NAMALWA (cell line): ENCODE results near the gene NEGR1.

ENCODE experiments used
- DNase-seq: peaks from one replicate; pipeline ENCODE4 v3.0.0-alpha.2; 2015; ENCODE audit warnings: low spot score

Gene NEGR1

DNA sequence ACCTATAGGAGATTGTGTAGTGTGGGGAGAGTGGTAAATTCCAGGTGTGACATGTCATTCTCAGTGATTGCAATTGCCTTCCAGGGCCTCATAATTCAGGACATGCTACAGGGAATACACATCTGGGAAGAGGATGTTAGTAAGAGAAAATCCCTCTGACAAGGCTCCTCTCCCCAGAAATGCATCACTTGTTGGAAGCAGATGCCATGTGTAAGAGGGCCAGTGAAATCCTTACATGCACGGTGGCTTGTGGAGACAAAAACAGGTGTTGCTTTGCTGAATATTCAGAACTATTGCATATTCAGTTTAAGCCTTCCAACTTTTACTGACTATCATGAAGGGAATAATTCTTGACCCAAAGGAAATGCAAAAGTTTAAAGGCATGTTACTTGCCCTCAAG lies 503.4 kb downstream of the NEGR1 start:
- no peak for DNase-seq

DNA sequence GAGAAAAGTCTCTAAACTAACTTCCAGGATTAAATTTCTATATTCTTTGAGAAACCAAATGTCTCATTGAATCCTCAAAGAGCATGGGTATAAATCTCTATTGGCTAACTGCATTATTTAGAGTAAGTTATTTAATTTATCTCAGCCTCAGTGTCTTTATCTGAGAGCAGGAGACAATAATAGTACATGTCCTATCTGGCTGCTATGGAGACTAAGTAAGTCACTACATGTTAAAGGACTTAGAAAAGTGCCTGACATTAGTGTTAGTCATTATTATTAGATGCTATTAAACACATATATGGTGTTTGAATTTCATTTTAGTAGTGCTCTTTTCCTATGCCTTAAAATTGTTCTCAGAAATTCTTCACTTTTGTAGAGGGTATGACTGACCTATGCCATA lies 505.2 kb downstream of the NEGR1 start:
- no peak for DNase-seq

DNA sequence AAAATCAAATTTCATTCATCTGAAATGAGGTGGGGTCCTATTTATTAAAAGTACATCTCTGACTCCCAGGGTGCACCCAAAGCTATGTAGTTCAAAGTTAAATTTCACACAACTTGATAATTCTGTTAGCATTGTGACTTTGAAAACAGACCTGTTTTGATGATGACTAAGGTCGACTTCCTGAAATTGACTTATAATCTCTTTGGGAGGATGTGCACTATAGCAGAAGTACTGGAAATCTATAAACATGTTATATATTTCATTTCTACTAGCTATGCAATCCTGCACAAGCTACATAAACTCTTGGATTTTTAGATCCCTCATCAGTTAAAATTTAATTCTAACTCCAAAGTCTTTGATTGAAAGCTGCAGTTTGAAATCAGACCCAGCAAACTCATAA lies 507.6 kb downstream of the NEGR1 start:
- no peak for DNase-seq

DNA sequence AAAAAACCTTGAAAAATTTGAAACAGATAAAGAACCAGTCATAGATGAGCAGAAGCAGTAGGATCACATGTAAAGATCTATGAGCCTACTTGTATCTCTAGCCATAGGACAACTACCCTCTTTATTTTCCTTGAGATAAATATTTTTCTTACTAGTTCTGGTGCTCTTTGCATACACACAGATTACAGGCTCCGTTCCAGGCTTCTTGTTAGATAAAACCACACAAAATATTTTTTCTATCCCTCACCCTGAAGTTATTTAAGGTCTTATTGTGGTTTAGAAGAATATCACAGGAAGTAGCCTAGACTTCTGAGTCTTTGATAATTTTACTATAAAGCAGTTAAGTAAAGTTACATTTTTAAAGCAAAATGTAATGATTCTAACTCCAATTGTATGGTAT lies 512.2 kb downstream of the NEGR1 start:
- no peak for DNase-seq

DNA sequence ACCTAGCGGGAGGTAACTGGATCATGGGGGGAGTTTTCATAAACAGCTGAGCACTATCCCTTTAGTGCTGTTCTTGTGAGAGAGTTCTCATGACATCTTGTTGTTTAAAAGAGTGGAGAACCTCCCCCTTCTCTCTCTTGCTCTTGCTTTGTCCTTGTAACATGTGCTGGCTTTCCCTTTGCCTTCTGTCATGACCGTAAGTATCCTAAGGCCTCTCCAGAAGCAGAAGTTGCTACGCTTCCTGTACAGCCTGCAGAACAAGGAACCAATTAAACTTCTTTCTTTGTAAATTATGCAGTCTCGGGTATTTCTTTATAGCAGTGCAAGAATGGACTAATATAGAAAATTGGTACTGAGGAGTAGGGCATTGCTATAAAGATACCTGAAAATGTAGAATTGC lies 515.6 kb downstream of the NEGR1 start:
- DNase-seq = no peak

DNA sequence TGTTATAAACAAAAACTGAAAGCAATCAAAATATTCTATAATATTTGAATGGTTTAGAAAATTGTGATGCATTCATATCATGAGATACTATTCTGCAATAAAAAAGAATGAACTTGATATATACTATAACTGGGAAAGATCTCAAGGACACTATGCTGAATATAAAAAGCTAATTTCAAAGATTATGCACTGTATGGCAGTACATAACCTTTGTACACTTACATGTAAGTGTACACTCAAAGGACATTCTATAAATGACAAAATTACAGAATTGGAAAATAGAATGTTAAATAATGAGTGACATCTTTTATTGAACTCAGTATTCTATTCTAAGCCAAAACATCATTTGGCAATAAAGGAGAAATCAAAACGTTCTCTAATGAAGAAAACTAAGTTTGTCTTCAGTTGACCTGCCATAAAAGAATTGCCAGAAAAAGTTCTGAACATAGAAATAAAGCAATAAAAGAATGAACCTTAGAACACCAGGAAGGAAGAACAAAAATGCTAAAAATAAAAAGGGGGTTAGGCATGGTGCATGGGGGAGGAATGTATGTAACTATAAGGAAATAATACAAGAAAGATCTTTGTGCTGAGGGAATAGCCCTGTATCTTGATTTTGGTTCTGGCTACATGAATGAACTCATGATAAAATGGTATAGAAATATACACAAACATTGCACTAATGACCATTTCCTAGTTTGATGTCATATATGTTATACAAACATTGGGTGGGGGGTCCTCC lies 519.7 kb downstream of the NEGR1 start:
- no peak for DNase-seq

DNA sequence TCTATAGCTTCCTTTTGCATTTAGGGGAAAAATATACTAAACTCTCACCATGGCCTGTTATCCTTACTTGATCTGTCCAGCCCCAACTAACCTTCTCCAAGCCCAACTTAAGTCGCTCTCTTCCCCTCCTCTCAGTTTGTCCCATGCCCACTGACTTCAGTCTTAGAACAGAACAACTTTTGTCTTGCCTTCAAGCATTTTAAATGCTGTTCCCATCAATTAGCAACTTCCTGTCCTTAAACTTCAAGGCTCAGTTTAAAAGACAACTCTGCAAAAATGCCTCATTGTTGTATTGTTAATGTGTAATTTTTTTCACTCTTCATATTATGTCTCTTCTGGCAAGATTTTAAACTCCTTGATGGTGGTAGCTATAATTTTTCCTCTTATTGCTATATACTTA lies 526.9 kb downstream of the NEGR1 start:
- no peak for DNase-seq

DNA sequence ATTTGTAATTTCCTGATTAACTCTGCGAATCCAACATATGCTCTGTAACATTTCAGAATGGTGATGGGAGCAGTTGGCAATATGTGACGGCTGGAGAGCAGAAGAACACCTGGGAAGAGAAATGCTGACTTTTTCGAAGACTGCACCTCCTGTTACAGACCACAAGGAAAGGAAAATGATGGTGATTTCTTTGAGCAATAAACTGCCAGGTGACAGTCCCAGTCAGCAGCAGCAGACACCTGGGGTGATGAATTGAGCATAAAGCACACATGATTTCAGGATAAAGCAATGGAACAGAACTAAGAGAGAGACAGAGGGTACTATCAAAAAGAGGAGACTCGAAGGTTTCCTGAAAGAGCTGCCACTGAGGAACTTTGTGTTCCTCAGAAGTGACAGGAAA lies 528.6 kb downstream of the NEGR1 start:
- DNase-seq = no peak

DNA sequence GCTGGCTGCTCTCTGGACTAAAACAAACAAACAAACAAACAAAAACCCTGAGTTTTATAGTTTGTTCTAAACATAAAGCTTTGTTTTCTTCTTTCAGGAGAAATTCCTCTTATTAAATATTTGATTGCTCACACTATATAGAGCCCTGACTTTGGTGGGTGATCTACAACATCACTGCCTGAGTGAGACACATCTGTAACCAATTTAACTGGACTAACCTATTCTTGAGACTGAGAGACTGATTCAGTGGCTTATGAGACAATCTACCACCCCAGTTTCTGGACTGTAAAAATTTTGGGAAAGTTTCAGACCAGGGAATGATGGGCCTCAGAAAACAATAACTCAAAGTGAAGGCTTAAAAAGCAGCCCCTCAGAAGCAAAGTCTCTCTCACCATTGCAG lies 537.0 kb downstream of the NEGR1 start:
- no peak for DNase-seq

DNA sequence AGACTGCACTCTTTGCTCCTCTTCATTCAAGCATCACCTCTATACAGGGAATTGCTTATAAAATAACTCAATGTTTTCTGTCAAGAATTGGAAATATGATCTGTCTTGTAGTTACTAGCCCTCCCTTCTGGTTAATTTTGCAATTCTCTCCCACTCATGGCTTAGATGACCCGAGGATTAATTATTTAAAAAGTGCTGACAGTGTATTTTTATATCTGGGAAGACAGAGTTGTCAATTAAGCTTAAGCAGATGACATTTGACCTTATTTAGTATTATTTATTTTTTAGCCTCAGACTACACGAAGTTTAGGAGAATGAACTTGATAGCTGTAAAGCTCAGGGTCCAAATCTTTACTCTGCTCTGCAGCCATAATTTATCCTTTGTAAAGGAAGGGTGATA lies 538.5 kb downstream of the NEGR1 start:
- DNase-seq = no peak

DNA sequence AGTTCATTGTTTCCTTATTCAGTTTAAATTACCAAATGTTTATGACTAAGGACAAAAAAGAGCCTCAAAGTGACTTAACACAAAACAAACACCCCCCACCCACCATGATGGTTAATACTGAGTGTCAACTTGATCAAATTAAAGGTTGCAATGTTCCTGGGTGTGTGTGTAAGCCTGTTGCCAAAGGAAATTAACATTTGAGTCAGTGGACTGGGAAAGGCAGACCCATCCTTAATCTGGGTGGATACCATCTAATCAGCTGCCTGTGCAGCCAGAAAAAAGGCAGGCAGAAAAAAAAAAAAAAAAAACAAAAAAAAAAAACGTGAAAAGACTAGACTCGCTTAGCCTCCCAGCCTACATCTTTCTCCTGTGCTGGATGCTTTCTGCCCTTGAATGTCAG lies 543.4 kb downstream of the NEGR1 start:
- no peak for DNase-seq

DNA sequence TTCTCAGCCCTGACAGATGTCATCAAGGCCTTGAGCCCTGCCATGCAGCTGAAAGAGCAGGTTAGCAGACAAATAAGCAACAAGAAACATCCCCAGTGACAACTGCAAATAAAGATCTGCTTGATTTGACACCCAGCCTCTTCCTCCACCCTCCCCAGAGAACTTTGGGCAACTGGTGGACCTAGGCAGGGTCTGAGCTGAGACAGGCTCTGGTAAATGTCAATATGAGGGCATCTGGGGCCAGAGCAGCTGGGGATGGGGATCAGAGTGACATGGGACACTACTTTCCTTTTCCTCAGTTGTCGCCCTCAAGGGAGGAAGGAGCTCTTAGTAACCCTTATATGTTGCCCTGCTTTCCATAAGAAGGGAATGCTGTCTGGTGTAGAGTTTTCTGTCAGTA lies 544.1 kb downstream of the NEGR1 start:
- no peak for DNase-seq

DNA sequence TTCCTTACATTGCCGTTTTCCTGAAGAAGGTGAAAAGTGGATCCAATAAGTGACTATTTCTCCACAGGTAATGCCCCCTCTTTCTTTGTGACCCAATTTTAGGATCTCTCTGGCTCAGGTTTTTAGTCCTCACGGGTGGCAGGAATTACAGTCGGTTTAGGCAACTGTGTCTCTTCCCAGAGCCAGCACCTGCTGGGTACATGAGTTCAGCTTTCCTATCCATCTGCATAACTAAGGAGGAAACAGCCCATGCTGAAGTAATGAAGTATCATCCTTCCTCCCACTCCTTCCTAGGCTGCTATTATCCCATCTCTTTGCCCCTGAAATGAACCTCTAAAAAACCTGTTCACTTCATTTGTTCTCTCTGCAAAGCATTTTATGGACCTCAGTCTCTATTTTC lies 544.6 kb downstream of the NEGR1 start:
- no peak for DNase-seq

DNA sequence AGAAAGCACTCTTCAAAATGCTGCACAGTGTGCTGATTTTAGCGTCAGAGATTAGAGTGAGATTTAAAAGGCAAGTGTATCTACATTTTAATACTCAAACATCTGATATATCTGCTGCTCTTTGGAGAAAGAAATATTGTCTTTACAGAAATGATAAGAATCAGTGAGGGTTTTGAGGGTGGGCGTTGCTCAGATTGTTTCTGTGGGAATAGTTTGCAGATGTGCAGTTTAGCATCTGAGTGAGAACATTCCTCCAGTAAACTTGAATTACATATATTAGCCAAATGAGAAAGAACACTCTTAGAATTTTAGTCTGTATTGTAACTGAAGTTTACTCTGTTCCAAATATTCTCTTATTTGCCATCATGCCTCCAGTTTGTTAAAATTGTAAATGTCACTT lies 549.2 kb downstream of the NEGR1 start:
- DNase-seq = no peak

DNA sequence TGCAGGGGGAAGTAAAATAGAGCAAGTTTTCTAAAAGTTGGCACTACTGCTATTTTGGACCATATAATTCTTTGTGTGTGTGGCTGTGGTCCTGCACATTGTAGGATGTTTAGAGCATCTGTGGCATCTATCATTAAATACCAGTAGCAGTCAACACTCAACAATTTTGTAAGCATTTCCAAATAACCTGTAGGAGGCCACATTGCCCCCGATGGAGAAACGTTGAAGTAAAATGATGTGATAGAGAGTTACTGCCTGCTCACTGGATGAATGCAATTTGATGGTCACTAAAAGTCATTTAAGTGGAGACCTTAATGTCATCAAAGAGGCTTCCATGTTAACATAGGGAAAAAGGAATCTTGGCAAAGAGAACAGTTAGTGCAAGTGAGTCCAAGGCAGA lies 560.8 kb downstream of the NEGR1 start:
- peak; percentile 19 for DNase-seq

DNA sequence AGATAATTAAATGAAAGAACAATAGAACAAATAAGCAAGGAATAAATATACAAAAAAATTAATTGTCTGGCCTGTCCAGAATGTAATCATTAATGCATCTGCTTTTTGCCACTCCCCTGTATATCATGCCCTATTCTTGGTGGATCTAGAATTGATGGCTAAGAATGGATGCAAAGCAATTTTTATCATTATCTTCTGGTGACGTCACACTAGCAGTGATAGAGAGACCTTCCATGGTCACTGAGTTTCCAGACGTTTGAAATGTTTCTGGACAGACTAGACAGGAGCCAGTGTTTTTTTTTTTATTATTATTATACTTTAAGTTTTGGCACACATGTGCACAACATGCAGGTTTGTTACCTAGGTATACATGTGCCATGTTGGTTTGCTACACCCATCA lies 563.0 kb downstream of the NEGR1 start:
- DNase-seq = no peak

DNA sequence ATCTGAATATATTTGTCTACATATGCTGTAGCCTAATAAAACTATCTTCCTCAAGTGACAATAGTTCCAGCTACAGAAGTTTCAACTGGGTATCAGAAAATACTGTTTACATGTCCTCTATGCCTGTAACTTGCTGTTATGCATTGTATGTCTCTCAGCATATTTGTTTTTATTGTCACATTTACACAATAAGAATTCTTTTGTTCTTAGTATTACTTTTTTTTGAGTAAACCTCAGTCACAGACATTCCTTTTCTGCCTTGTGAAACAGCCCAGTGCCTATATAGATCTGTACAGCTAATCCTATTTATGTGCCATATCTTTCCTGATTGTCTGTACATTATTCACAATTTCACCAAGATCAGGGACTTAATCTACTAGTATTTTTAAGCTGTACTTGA lies 565.2 kb downstream of the NEGR1 start:
- DNase-seq = no peak

DNA sequence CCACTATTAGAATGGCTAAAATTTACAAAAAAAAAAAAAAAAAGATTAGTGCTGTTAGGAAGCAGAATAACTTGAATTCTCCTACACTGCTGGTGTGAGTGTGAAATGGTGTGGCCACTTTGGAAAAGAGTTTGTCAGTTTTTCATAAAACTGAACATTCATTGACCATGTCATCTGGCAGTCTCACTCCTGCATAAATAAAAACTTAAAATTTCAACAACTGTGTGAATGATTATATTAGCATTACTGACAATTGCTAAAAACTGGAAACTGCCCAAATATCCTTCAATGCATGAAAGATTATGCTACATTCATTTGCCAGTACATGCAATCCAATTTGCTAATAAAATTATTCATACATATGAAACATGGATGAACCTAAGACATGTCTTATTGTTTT lies 570.9 kb downstream of the NEGR1 start:
- no peak for DNase-seq

DNA sequence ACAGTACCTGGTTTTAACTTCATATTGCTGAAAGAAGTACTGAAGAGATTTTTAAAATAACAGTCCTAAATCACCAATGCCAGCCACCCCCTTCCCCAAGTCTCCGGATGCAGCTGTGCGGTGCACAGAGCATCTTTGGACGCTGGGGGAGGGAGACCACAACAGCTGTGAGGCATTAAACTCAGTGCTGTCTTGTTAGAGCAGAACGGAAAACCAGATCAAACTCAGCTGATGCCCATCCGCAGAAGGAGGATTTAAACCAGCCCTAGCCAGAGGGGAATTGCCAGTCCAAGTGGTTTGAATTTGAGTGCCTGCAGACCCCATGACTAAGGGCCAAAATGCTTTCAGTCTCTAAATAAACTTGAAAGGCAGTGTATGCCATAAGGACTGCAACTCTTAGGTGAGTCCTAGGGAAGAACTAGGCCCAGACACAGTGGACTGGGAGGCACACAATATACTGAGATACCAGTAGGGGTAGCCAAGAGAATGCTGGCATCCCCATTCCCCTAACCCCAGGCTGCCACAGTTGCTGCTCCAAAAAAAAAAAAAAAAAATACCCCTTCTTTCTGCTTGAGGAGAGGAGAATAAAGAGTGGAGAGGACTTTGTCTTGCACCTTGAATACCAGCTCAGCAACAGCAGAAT lies 576.2 kb downstream of the NEGR1 start:
- no peak for DNase-seq

DNA sequence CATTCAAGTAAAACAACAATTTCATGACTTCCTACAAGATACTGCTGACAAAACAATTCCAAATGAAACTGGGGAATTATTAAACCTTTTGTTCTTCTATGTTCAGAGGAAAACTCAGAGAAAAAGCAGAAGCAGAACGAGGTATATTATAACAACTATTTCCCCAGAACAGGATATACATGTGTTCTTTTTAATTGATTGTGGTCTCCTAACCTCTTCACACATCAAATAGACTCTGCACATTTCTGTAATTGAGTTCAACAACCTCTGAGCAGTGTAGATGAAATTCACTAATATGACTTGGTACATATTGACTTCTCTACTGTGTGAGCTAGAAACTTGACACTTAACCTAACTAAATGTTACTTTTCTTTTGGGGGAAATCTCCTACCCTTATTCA lies 584.2 kb downstream of the NEGR1 start:
- DNase-seq = no peak

DNA sequence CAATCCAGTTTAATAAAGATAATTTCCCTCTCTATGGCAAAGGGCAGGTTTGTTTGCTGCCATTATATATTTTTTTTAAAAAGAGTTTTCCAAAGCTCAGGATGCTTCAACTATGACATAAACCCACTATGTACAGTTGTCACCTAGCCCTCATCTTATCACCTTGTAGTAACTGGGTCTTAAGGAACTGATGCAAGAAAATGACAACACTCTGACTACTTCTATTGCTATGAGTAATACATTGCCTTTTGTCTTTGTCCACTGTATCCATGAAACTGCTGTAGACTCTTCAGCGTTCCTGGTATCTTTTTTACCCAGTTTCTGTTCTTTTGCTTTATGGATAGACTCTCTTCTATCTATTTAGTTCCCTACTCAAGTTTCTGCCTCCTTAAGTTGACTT lies 586.5 kb downstream of the NEGR1 start:
- no peak for DNase-seq

DNA sequence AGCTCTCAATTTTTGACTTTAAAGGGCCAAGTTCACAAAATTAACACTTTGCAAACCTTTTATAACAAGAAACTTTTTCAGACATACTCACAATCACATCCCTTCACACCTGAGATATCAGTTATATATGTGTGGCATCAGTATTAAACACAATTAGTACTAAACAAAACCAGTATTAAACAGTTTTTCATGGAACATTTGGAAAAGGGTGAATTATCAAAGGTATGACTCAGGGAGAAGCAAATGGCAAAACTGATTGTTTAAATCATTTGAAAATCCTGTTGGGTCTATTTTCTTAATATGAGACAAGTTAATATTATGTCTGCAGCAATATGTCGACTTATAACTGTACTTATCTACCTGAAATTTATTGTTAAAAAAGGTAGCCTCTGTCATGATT lies 587.3 kb downstream of the NEGR1 start:
- DNase-seq = no peak

DNA sequence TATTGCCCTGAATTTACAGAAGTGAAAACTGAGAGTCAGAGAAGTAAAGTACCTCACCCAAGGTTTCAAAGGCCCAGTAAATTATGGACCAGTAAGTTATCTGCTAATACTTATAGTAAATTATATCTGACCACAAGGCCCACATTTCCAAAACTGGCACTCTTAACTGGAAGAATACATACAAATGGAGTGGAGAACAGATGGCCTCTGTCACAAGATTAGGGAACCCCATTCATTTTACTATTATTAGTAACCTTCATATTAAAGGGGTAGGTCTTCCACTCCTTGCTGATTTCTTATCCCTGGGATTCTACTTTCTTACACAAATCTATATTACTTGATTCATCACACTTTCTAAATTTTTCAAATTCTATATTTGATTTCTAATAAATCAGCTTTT lies 588.8 kb downstream of the NEGR1 start:
- no peak for DNase-seq

DNA sequence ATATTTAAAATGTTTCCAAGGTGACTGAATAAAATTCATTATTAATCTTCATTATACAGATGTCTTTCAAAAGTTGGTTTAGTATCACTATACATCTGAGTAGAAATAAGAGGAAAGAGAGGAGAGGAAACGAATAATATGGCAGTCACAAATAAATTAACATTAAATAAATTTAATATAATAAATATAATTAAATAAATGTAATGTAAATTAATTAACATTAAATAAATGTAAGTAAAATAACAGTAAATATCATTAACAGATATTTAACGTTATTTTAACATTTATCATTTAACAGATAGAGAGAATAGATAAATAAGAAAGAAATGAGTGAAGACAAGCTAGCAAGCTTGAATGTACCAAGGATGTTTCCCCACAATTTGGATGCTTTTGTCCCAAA lies 592.7 kb downstream of the NEGR1 start:
- DNase-seq = no peak
